GM12864 (cell line): ENCODE results near the gene ANKRD22.

Experiments
- DNase-seq: peaks from one replicate; pipeline ENCODE4 v3.0.0-alpha.2; 2011; ENCODE audit warnings: low read depth
- H3K4me3 ChIP-seq: 2 replicates; pipeline ENCODE4 v1.5.1; 2011; ENCODE audit warnings: mild to moderate bottlenecking, low read depth, low read length, control low read depth
- CTCF ChIP-seq: IDR thresholded peaks from 2 replicates; pipeline ENCODE4 v1.5.1; 2011; ENCODE audit warnings: low read depth, mild to moderate bottlenecking, moderate library complexity, low read length, control low read depth, inconsistent platforms; ENCODE audit errors: missing control alignments

Gene ANKRD22

GRCh38 chr10:88791924-88792323 lies 59.7 kb downstream of the ANKRD22 start:
- H3K4me3 ChIP-seq: no peak overlapping the region
- DNase-seq: peak; percentile 5
- TF ChIP-seq CTCF: peak; percentile 60

GRCh38 chr10:88788924-88789323 lies 62.7 kb downstream of the ANKRD22 start:
- TF ChIP-seq CTCF: no peak
- no peak for DNase-seq
- no peak overlapping the region for H3K4me3 ChIP-seq

GRCh38 chr10:88787463-88787862 lies 64.2 kb downstream of the ANKRD22 start:
- TF ChIP-seq CTCF: no peak
- no peak for DNase-seq
- no peak overlapping the region for H3K4me3 ChIP-seq

- TF ChIP-seq CTCF: no peak
- H3K4me3 ChIP-seq: no peak overlapping the region
- DNase-seq: no peak
Measured at GRCh38 chr10:88786032-88786770, 65.4 kb downstream of the ANKRD22 start.

GRCh38 chr10:88783724-88784123 lies 67.9 kb downstream of the ANKRD22 start:
- no peak for DNase-seq
- no peak overlapping the region for H3K4me3 ChIP-seq
- no peak for TF ChIP-seq CTCF

- no peak for DNase-seq
- no peak for TF ChIP-seq CTCF
- H3K4me3 ChIP-seq: no peak overlapping the region
Measured at GRCh38 chr10:88782222-88782621, 69.4 kb downstream of the ANKRD22 start.

- TF ChIP-seq CTCF: no peak
- H3K4me3 ChIP-seq: no peak overlapping the region
- no peak for DNase-seq
Measured at GRCh38 chr10:88781206-88781605, 70.4 kb downstream of the ANKRD22 start.
